Neuron (in vitro differentiated cells): Measurements from ENCODE around the gene SOX1.

Source experiments
- H2AFZ ChIP-seq: one replicate; pipeline ENCODE4 v1.6.1; 2013; ENCODE audit warnings: low read depth, mild to moderate bottlenecking, inconsistent platforms, low read length, moderate library complexity
- H3K27me3 ChIP-seq: one replicate; pipeline ENCODE4 v1.6.1; 2013; ENCODE audit warnings: low read length; ENCODE audit not compliant: insufficient read depth
- H3K36me3 ChIP-seq: one replicate; pipeline ENCODE4 v1.6.1; 2013; ENCODE audit warnings: low read length; ENCODE audit not compliant: insufficient read depth
- H3K4me1 ChIP-seq: one replicate; pipeline ENCODE4 v1.6.1; 2013; ENCODE audit warnings: low read length; ENCODE audit not compliant: insufficient read depth
- H3K4me3 ChIP-seq: 2 replicates; pipeline ENCODE4 v1.5.1; 2013; ENCODE audit warnings: mild to moderate bottlenecking, low read length, moderate library complexity
- H3K9me3 ChIP-seq: one replicate; pipeline ENCODE4 v1.6.1; 2013; ENCODE audit warnings: low read length

Gene SOX1

DNA sequence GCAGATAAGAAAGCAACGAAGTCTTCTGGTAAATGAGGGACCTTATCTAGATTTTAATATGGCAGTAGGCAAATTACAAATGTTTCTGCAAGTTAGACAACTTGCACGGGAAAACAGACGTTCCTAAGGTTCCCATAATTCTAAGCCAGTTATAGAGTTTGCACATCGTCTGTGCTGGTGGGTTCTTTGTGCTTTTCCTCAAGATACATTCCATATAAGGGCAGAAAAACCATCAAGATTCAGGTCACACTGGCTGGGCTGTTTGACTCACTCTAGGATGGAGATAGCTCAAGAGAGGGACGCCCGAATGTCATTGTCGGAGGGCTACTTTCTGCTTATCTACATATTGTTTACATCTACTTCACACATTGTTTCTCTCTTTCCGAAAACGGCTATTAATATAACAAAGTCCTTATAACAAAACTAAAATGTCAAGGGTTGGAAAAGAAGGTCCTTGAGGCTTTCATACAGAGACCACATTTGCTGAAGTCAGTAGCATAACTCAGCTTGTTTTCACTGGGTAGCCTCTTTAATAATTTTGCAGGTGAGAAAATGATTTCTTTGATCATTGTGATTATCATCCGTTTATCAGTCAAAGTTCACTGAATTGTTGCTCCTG lies 44.4 kb downstream of the SOX1 start:
- H2AFZ ChIP-seq, result no peak overlapping the region
- peaks cover 4% of the 10 kb centered on the region for H3K36me3 ChIP-seq
- H3K27me3 ChIP-seq, result no peaks in the 10 kb centered on the region
- H3K4me1 ChIP-seq, result peaks cover 56% of the 10 kb centered on the region
- no peaks in the 10 kb centered on the region for H3K9me3 ChIP-seq
- peak overlapping the region; percentile 19 for H3K4me3 ChIP-seq

DNA sequence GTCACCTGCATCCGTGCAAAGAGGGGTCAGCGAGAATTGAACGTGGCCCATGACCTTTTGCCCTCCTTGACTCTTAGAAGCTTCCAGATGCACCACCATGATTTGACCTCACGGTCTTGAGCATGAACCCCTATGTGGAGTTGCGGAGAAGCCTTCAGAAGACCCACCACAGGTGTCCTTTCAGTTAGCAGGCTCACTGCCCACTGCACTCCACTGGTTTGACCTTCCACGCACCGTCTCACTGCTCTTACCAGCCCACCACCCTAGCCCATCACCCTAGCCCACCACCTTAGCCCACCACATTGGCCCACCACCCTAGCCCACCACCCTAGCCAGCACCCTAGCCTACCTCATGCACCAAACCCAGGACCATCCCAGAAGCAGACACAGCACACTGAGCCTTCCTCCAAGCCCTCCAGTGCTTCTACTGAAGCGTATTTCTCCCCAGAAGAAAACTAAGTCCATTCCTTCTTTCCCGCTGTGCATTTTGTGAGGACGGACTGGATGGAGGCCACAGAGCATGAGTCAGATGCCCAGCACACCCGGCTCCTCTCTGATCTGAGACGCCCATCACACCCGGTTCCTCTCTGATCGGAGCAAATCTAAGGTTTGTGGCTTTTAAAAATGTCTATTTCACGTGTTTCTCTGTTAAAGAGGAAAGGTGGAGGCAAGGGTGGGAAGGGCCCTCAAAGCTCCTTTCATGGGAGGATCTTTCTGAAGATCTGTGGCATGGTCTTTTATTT lies 45.8 kb downstream of the SOX1 start:
- no peaks in the 10 kb centered on the region for H3K27me3 ChIP-seq
- H3K36me3 ChIP-seq, result peaks cover 4% of the 10 kb centered on the region
- no peak overlapping the region for H2AFZ ChIP-seq
- H3K4me1 ChIP-seq, result peaks cover 44% of the 10 kb centered on the region
- no peaks in the 10 kb centered on the region for H3K9me3 ChIP-seq
- H3K4me3 ChIP-seq, result no peak overlapping the region

- Histone ChIP-seq H3K4me1 (peaks cover 40% of the 10 kb centered on the region), H3K36me3 (peaks cover 4% of the 10 kb centered on the region), H2AFZ (no peak overlapping the region), H3K9me3 (no peaks in the 10 kb centered on the region), H3K4me3 (no peak overlapping the region), H3K27me3 (no peaks in the 10 kb centered on the region)
These were observed 46.4 kb downstream of the SOX1 start for GRCh38 chr13:112113348-112113747.

GRCh38 chr13:112113851-112114250 lies 46.9 kb downstream of the SOX1 start:
- Histone ChIP-seq H3K4me1 (peaks cover 36% of the 10 kb centered on the region), H3K27me3 (no peaks in the 10 kb centered on the region), H3K4me3 (no peak overlapping the region), H2AFZ (no peak overlapping the region), H3K36me3 (no peaks in the 10 kb centered on the region), H3K9me3 (no peaks in the 10 kb centered on the region)

GRCh38 chr13:112114391-112114790 lies 47.4 kb downstream of the SOX1 start:
- Histone ChIP-seq H3K4me1 (peaks cover 30% of the 10 kb centered on the region), H2AFZ (no peak overlapping the region), H3K36me3 (no peaks in the 10 kb centered on the region), H3K4me3 (no peak overlapping the region), H3K27me3 (no peaks in the 10 kb centered on the region), H3K9me3 (no peaks in the 10 kb centered on the region)

DNA sequence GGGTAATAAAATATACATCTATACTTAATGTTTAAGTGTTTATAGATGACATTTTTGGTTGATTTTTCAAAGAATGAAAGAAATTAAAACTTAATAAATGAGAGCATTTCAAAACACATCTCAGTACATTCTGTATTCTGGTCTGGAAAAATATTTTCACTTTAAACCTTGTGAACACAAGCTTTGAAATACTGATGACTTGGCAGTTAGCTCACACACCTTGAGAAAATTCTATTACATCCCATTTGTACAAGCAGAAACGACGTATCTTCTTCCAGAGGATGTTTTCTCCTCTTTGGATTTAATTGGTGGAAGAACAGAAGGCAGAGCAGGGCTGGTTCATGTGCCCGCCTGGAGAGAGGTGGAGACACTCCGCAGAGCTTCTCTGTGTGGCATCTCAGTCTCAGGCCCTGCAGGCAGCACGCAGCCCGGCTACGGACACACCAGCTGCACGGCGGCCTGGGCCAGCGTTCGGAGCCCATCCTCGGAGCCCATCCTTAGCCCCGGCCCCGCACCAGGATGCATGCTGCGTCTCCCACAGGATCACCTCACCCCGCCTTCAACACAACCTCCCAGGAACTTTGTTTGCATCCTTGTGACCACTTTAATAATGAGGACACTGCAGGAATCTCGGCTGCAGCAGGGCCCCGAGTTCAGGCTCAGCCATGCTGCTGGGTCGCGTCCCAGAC lies 48.6 kb downstream of the SOX1 start:
- H3K4me1 ChIP-seq, result peaks cover 23% of the 10 kb centered on the region
- H3K9me3 ChIP-seq, result no peaks in the 10 kb centered on the region
- no peaks in the 10 kb centered on the region for H3K36me3 ChIP-seq
- no peak overlapping the region for H3K4me3 ChIP-seq
- H2AFZ ChIP-seq, result no peak overlapping the region
- H3K27me3 ChIP-seq, result no peaks in the 10 kb centered on the region

DNA sequence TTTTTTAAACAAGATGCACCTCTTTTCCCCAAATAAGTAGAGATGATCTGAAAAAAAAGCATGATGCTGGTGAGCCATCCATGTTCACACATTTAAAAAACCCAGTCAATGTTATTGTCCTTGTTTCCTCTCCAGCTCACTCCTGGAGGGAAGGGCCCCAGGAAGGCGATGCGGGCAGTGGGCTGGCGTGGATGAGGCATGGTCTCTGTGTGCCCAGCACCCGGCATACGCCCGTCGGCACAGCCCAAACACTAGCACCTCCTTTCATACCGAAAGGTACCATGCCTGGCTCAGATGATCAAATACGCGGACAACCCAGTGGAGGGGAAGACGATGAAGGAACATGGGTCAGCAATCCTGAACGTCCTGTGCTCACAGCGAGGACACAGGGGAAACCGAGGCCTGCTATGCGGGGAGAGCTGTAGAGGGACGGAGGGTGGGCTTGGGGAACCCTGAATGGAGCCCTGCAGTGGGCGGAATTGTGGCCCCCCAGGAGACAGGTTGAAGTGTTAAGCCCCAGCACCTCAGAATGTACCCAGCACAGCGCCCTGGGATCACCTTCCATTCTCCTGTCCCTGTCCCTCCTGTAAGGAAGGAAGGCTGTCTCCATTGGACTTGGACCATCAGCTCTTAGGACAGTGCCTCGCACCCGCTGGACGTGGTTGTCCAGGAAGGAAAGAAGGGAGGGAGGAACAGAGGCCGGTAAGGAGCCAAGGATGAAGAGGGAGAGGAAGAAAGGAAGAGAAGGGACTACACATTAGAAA lies 49.4 kb downstream of the SOX1 start:
- peaks cover 22% of the 10 kb centered on the region for H3K4me1 ChIP-seq
- H3K9me3 ChIP-seq, result no peaks in the 10 kb centered on the region
- no peak overlapping the region for H2AFZ ChIP-seq
- no peak overlapping the region for H3K4me3 ChIP-seq
- H3K36me3 ChIP-seq, result no peaks in the 10 kb centered on the region
- H3K27me3 ChIP-seq, result no peaks in the 10 kb centered on the region

- H3K27me3 ChIP-seq, result no peaks in the 10 kb centered on the region
- H2AFZ ChIP-seq, result no peak overlapping the region
- H3K36me3 ChIP-seq, result no peaks in the 10 kb centered on the region
- H3K4me3 ChIP-seq, result no peak overlapping the region
- H3K9me3 ChIP-seq, result no peaks in the 10 kb centered on the region
- H3K4me1 ChIP-seq, result peaks cover 11% of the 10 kb centered on the region
These were observed 50.5 kb downstream of the SOX1 start for GRCh38 chr13:112117258-112117954.

GRCh38 chr13:112117955-112118302 lies 51.0 kb downstream of the SOX1 start:
- Histone ChIP-seq H3K4me3 (no peak overlapping the region), H3K4me1 (peaks cover 10% of the 10 kb centered on the region), H3K36me3 (no peaks in the 10 kb centered on the region), H3K9me3 (no peaks in the 10 kb centered on the region), H2AFZ (no peak overlapping the region), H3K27me3 (no peaks in the 10 kb centered on the region)

GRCh38 chr13:112118451-112119064 lies 51.6 kb downstream of the SOX1 start:
- Histone ChIP-seq H3K9me3 (no peaks in the 10 kb centered on the region), H2AFZ (no peak overlapping the region), H3K27me3 (no peaks in the 10 kb centered on the region), H3K36me3 (no peaks in the 10 kb centered on the region), H3K4me3 (no peak overlapping the region), H3K4me1 (peaks cover 10% of the 10 kb centered on the region)

DNA sequence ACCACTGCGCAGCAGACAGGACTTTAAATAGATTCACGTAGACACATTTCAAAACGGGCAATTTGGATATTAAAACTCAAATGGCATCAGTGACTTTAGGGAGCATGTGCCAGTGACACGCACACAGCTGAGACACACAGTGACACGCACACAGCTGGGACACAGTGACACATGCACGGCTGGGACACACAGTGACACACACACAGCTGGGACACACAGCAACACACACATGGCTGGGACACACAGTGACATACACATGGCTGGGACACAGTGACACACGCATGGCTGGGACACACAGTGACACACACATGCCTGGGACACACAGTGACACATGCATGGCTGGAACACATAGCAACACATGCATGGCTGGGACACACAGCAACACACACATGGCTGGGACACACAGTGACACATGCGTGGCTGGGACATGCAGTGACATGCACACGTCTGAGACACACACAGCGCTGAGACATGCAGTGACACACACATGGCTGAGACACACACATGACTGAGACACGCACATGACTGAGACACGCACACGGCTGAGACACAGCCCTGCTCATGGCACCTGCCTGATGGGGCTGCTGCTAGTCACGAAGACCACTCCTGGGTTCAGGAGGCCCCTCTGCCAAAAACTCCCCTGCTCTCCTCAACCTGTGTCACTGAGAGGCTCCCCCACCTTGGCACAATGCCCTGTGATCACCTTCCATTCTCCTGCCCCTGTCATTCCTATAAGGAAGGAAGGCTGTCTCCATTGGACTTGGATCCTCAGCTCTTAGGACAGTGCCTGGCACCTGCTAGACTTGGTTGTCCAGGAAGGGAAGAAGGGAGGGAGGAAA lies 52.5 kb downstream of the SOX1 start:
- H3K36me3 ChIP-seq, result no peaks in the 10 kb centered on the region
- peaks cover 13% of the 10 kb centered on the region for H3K4me1 ChIP-seq
- H3K4me3 ChIP-seq, result no peak overlapping the region
- no peak overlapping the region for H2AFZ ChIP-seq
- H3K9me3 ChIP-seq, result no peaks in the 10 kb centered on the region
- H3K27me3 ChIP-seq, result no peaks in the 10 kb centered on the region

- no peak overlapping the region for H3K4me3 ChIP-seq
- H3K27me3 ChIP-seq, result no peaks in the 10 kb centered on the region
- H3K9me3 ChIP-seq, result no peaks in the 10 kb centered on the region
These were observed 53.1 kb downstream of the SOX1 start for GRCh38 chr13:112120031-112120373.

More at GRCh38 chr13:112120031-112120373, 53.1 kb downstream of the SOX1 start:
- peaks cover 19% of the 10 kb centered on the region for H3K4me1 ChIP-seq
- no peaks in the 10 kb centered on the region for H3K36me3 ChIP-seq
- H2AFZ ChIP-seq, result no peak overlapping the region
